Large intestine (tissue), 3 donors: ENCODE measurements around the gene PRAMEF18. TPM values are rescaled to one million over a fixed set of nuclear protein-coding genes. Genes with fewer than 3 reads are reported as not detected.
"Not testable (repeated sequence)": the region's sequence is repeated elsewhere in the genome, so short reads cannot be mapped to it uniquely, and the experiment has no call there.

Source experiments
- DNase-seq, 2 donors: peaks; one replicate each; pipeline versions ENCODE4 v3.0.0 to v3.0.0-alpha.2; 2013
- H3K27ac ChIP-seq: one replicate; pipeline ENCODE4 v1.5.1; 2013; ENCODE audit warnings: low read length
- H3K27me3 ChIP-seq: 2 replicates; pipeline ENCODE4 v1.6.1; 2013; ENCODE audit warnings: low read length; ENCODE audit not compliant: control insufficient read depth, insufficient read depth
- H3K36me3 ChIP-seq: 2 replicates; pipeline ENCODE4 v1.6.1; 2013; ENCODE audit warnings: low read length; ENCODE audit not compliant: control insufficient read depth, insufficient read depth
- H3K4me1 ChIP-seq: one replicate; pipeline ENCODE4 v1.6.1; 2013; ENCODE audit warnings: low read length; ENCODE audit not compliant: control insufficient read depth, insufficient read depth
- H3K4me3 ChIP-seq: one replicate; pipeline ENCODE4 v1.5.1; 2013; ENCODE audit warnings: low read length
- H3K9me3 ChIP-seq: one replicate; pipeline ENCODE4 v1.6.1; 2013; ENCODE audit warnings: mild to moderate bottlenecking, low read depth, low read length, moderate library complexity; ENCODE audit not compliant: control insufficient read depth
- WGBS: methylation state at CpG from one replicate; pipeline ENCODE4 v1.1.5; 2013; ENCODE audit warnings: low lambda C conversion rate; ENCODE audit not compliant: insufficient coverage; 5-methylcytosine and 5-hydroxymethylcytosine counted together
- polyA plus RNA-seq: library from polyadenylated mRNA; unstranded; fragments of 120-200 nt; gene quantifications from one replicate; pipeline ENCODE4 v1.2.1, GENCODE V29; 2013

Gene PRAMEF18
- polyA plus RNA-seq, 1 donor: not detected

DNA sequence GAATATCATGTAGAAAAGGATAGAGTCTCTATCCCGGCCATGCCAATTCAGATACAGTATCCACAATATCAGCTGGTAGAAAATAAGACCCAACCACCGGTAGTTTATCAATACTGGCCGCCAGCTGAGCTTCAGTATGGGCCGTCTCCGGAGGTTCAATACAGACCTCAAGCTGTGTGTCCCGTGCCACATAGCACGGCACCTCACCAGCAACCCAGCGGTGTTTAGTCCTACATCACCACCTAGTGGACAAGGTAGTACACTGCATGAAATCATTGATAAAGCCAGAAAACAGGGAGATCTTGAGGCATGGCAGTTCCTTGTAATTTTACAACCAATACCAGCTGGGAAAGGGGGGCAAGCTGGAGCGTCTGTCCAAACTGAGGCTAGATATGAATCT, 17.2 kb downstream of the PRAMEF18 start:
- H3K36me3 ChIP-seq, H3K9me3 ChIP-seq, H3K27ac ChIP-seq, H3K27me3 ChIP-seq, H3K4me1 ChIP-seq, H3K4me3 ChIP-seq, DNase-seq: not testable (repeated sequence)
- WGBS: no CpG with 5 or more reads among the region's 9 CpGs

DNA sequence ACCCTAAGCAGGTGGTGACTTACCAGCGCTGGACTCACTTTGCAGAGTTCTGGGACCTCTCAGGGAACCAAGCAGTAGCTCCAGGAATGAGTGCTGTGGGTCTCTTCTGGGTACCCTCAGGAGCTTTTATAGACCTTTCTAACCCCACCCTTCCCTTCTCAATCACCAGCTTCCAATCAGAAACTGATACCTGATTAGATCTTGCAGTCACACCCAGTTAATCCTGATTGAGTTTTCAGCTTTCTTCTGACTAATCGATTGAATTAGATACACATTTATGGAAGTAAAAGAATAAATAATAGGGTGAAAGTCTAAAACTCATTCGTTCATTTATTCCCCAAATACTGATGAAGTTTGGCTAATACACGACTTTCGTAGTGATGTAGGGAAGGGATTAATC, 24.6 kb downstream of the PRAMEF18 start, which contains the start of gene PRAMEF13:
Gene PRAMEF13 (minus strand): TSS at position 101 of the 400 bp plus-strand sequence. CDS start 1,820 bp downstream, outside the sequence.
- not testable (repeated sequence) for H3K36me3 ChIP-seq, H3K9me3 ChIP-seq, H3K4me1 ChIP-seq, DNase-seq, H3K27ac ChIP-seq, H3K27me3 ChIP-seq, H3K4me3 ChIP-seq
- WGBS: no CpG with 5 or more reads among the region's 5 CpGs

Other genes starting within 250 kb of the PRAMEF18 start
- gene PRAMEF27, start 169.6 kb downstream of the PRAMEF18 start, polyA plus RNA-seq: not detected
- gene HNRNPCL3, start 165.4 kb downstream of the PRAMEF18 start, polyA plus RNA-seq: not detected
- gene PRAMEF25, start 155.4 kb downstream of the PRAMEF18 start, polyA plus RNA-seq: not detected
- gene HNRNPCL2, start 109.3 kb downstream of the PRAMEF18 start, polyA plus RNA-seq: not detected
- not detected for gene PRAMEF26, start 70.1 kb downstream of the PRAMEF18 start, polyA plus RNA-seq
- not detected for gene HNRNPCL4, start 60.5 kb downstream of the PRAMEF18 start, polyA plus RNA-seq
- not detected for gene PRAMEF9, start 54.3 kb downstream of the PRAMEF18 start, polyA plus RNA-seq
- gene PRAMEF13, start 24.7 kb downstream of the PRAMEF18 start, polyA plus RNA-seq: not detected
- not detected for gene PRAMEF5, start 28.0 kb upstream of the PRAMEF18 start, polyA plus RNA-seq
- not detected for gene PRAMEF8, start 59.0 kb upstream of the PRAMEF18 start, polyA plus RNA-seq
- not detected for gene PRAMEF33, start 77.4 kb upstream of the PRAMEF18 start, polyA plus RNA-seq
- gene PRAMEF15, start 89.4 kb upstream of the PRAMEF18 start, polyA plus RNA-seq: not detected
- not detected for gene PRAMEF14, start 121.0 kb upstream of the PRAMEF18 start, polyA plus RNA-seq
- gene PRAMEF19, start 145.8 kb upstream of the PRAMEF18 start, polyA plus RNA-seq: not detected
- not detected for gene PRAMEF17, start 163.5 kb upstream of the PRAMEF18 start, polyA plus RNA-seq
- gene PRAMEF20, start 184.3 kb upstream of the PRAMEF18 start, polyA plus RNA-seq: not detected